GM18502 (cell line): ENCODE measurements around the gene AHNAK.

ENCODE experiments used
- ATAC-seq: cut with Tn5 transposase; IDR thresholded peaks from one replicate; pipeline ENCODE4 v1.9.1; 2021; ENCODE audit warnings: mild to moderate bottlenecking; ENCODE audit not compliant: unreplicated experiment, poor library complexity

The AHNAK gene

GRCh38 chr11:62536301-62536957, 10.2 kb downstream of the AHNAK start:
- ATAC-seq = no peak

GRCh38 chr11:62535802-62536201, 10.8 kb downstream of the AHNAK start:
- ATAC-seq = no peak

- ATAC-seq = no peak
Measured at GRCh38 chr11:62534779-62535545, 11.6 kb downstream of the AHNAK start.

GRCh38 chr11:62532096-62532495, 14.5 kb downstream of the AHNAK start:
- ATAC-seq = no peak

GRCh38 chr11:62516736-62517371, 29.8 kb downstream of the AHNAK start:
- ATAC-seq = no peak

GRCh38 chr11:62514151-62514550, 32.5 kb downstream of the AHNAK start:
- ATAC-seq = no peak

- no peak for ATAC-seq
Measured at GRCh38 chr11:62513626-62514025, 33.0 kb downstream of the AHNAK start.

GRCh38 chr11:62512961-62513360, 33.6 kb downstream of the AHNAK start:
- ATAC-seq = no peak

- ATAC-seq = no peak
Measured at GRCh38 chr11:62508336-62509058, 38.1 kb downstream of the AHNAK start.

GRCh38 chr11:62507125-62507422, 39.5 kb downstream of the AHNAK start:
- no peak for ATAC-seq

- no peak for ATAC-seq
Measured at GRCh38 chr11:62506413-62507124, 40.0 kb downstream of the AHNAK start.

GRCh38 chr11:62505440-62506091, 41.0 kb downstream of the AHNAK start:
- ATAC-seq = no peak

GRCh38 chr11:62505059-62505439, 41.6 kb downstream of the AHNAK start:
- no peak for ATAC-seq

- ATAC-seq = no peak
Measured at GRCh38 chr11:62504158-62504973, 42.2 kb downstream of the AHNAK start.

GRCh38 chr11:62502030-62502730, 44.4 kb downstream of the AHNAK start:
- ATAC-seq = no peak

- no peak for ATAC-seq
Measured at GRCh38 chr11:62501432-62501891, 45.1 kb downstream of the AHNAK start.

GRCh38 chr11:62500650-62501030, 46.0 kb downstream of the AHNAK start:
- ATAC-seq = no peak

GRCh38 chr11:62499944-62500649, 46.5 kb downstream of the AHNAK start:
- no peak for ATAC-seq
